ENCODE results near the gene DNPH1. TPM values are rescaled to one million over a fixed set of nuclear protein-coding genes. Genes with fewer than 3 reads are reported as not detected.

DNPH1 gene, protein sequence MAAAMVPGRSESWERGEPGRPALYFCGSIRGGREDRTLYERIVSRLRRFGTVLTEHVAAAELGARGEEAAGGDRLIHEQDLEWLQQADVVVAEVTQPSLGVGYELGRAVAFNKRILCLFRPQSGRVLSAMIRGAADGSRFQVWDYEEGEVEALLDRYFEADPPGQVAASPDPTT
- 10 to 100 TPM; 18.1 to 70.6 TPM for total RNA-seq
- polyA plus RNA-seq (ENCODE audit: insufficient read length in 2 of 2), result 10 to 100 TPM; 63.9 to 70.1 TPM
- long read RNA-seq, donor 1, transcript DNPH1-201 (4 exons, 657 nt), result major isoform, 122 of 191 reads
- long read RNA-seq, donor 1, transcript DNPH1-202 (3 exons, 796 nt), result minor isoform, 18 of 191 reads
- long read RNA-seq, donor 1, partial matches to known transcripts, result 41 of 191 reads
- long read RNA-seq, donor 1, other reads (novel, unspliced or antisense), result 6 of 191 reads
- long read RNA-seq, donor 2, transcript DNPH1-202 (3 exons, 796 nt), result minor isoform, 5 of 47 reads
- long read RNA-seq, donor 2, transcript DNPH1-201 (4 exons, 657 nt), result major isoform, 37 of 47 reads
- long read RNA-seq, donor 2, partial matches to known transcripts, result 5 of 47 reads
- long read RNA-seq, donor 2, other reads (novel, unspliced or antisense), result 0 of 47 reads
- long read RNA-seq, donor 3, transcript DNPH1-201 (4 exons, 657 nt), result major isoform, 29 of 36 reads
- long read RNA-seq, donor 3, transcript DNPH1-202 (3 exons, 796 nt), result minor isoform, 5 of 36 reads
- long read RNA-seq, donor 3, partial matches to known transcripts, result 0 of 36 reads
- long read RNA-seq, donor 3, other reads (novel, unspliced or antisense), result 0 of 36 reads
- long read RNA-seq, donor 4, transcript DNPH1-202 (3 exons, 796 nt), result minor isoform, 16 of 211 reads
- long read RNA-seq, donor 4, transcript DNPH1-201 (4 exons, 657 nt), result major isoform, 124 of 211 reads
- long read RNA-seq, donor 4, transcript DNPH1-203 (2 exons, 396 nt), result minor isoform, 5 of 211 reads
- long read RNA-seq, donor 4, partial matches to known transcripts, result 66 of 211 reads
- long read RNA-seq, donor 4, other reads (novel, unspliced or antisense), result 0 of 211 reads

DNA sequence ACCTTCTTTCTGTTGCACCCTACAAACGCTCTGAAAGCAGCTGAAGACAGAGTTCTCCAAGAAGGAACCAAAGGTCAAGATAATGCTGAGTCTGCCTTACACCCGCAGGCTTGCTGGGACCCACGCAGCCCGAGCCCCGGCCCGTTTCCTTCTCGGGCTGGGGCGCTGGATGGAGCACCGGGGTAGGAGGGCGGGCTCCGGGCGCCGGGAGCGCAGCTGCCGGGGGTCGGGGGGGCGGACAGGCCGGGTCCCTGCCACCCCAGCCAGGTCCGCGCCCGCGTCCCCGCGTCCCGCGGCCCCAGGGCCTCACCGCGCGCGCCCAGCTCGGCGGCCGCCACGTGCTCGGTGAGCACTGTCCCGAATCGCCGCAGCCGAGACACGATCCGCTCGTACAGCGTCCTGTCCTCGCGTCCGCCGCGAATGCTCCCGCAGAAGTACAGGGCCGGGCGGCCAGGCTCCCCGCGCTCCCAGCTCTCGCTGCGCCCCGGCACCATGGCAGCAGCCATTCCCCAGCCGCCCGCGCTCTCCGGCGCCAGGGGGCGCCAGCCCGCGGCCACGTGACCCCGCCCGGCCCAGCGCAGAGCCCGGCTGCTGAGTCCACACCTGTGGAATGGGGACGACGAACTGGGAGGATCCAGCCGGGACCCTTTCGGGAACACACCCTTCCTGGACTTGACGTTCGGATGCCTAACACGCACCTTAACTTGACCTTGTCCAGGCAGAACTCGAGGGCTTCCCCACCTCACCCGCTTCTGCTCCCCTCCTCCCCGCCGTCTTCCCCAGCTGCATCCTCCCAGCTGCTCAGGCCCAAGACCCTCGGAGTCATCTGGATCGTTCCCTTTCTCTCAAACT is at the start of gene DNPH1:
DNPH1 (minus strand) TSS at position 531 of the 852 bp plus-strand sequence; CDS start at position 506, 25 bp downstream.
- peak within 1 kb of the TSS; percentile 45 for H3K4me3 ChIP-seq (ENCODE audit: low read depth, low read length)
- no peaks in the 10 kb centered on the region for H3K9me3 ChIP-seq (ENCODE audit: control insufficient read depth, insufficient read depth, low read length)
- H3K36me3 ChIP-seq (ENCODE audit: control insufficient read depth, insufficient read depth, low read length), result peaks cover 15% of the 10 kb centered on the region
- H3K4me1 ChIP-seq (ENCODE audit: control insufficient read depth, insufficient read depth, low read length), result peaks cover 18% of the 10 kb centered on the region
- H3K27me3 ChIP-seq (ENCODE audit: control insufficient read depth, insufficient read depth, low read length), result peaks cover 2% of the 10 kb centered on the region
- no peak within 1 kb of the TSS for H3K27ac ChIP-seq (ENCODE audit: low read depth, low read length)
- peak; percentile 58 to 91 (median 63) for DNase-seq (ENCODE audit: low read depth in 4 of 6, low spot score in 6 of 6)
- 2% methylated on average over 82 of the region's 82 CpGs for WGBS (ENCODE audit: insufficient coverage)

DNA sequence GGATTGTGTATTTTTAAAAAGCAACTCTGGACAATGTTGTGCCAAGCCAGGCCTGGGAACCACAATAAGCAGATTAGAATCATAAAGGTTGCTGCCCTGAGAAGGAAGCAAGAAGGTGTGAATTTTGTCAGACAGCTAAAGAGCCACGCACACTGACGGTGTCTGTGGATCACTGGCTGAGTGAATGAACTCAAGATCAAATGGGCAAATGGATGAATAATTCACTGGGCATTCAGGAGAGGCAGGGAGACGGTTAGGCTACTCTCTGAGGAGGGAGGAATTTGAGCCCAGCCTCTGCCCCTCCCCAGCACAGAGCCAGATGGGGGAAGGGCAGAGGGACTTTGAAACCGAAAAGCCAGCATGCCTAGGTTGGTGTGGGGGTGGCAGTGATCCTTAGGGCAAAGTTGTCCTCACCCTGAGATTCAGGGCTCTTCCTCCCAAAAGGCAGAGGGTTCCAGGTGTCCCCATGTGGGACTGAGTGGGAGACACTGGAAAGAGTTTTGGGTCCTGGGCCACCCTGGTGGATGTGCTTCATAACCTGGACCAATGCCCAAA is 49.3 kb upstream of the DNPH1 start:
- Histone ChIP-seq H3K4me3 (ENCODE audit: low read depth, low read length) (no peak overlapping the region), H3K27ac (ENCODE audit: low read depth, low read length) (no peak overlapping the region), H3K9me3 (ENCODE audit: control insufficient read depth, insufficient read depth, low read length) (no peaks in the 10 kb centered on the region), H3K27me3 (ENCODE audit: control insufficient read depth, insufficient read depth, low read length) (peaks cover 12% of the 10 kb centered on the region), H3K36me3 (ENCODE audit: control insufficient read depth, insufficient read depth, low read length) (peaks cover 26% of the 10 kb centered on the region), H3K4me1 (ENCODE audit: control insufficient read depth, insufficient read depth, low read length) (peaks cover 22% of the 10 kb centered on the region)
- 0% methylated on average over 1 of the region's 4 CpGs for WGBS (ENCODE audit: insufficient coverage)
- DNase-seq (ENCODE audit: low read depth in 4 of 6, low spot score in 6 of 6), result no peak

DNA sequence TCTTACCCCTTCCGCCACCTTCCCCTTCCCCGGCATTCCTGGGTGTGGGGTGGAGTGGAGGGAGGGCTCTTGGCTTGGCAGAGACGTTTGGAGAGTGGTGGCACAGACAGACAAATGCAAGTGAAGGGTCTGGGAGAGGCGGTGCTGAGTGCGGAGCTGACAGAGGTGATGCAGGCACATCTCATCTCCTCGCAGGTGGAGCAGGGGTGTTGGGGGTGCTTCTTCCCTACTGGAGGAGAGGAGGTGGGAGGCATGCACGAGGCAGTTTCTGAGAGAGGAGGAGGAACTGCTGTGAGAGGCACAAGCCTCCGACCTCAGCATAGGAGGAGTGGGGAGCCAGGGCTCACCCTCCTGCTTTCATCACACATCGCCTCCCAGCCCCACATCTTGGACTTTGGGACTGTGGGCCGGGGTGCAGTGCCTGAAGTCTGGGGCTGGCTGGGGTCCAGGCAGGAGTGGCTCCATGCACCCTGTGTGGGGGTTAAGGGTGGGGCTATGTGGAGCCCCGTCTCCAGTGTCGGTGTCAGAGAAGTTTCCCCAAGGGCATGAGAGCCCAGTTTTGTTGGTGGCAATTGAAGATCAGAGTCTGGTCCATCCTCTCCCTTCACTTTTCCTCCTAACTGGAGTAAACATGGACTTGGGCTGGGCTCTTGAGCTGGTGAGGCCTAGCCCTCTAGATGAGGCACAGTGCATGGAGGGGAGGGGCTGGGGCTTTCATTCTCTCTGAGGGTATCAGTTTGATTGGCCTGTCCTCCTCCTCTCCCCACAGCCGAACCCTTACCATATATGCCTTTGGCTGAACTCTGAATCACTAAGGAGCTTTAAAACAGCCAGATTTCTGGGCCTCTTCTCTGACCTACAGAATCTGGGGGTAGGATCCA is 48.6 kb upstream of the DNPH1 start:
- WGBS (ENCODE audit: insufficient coverage), result 84% methylated on average over 4 of the region's 13 CpGs

DNA sequence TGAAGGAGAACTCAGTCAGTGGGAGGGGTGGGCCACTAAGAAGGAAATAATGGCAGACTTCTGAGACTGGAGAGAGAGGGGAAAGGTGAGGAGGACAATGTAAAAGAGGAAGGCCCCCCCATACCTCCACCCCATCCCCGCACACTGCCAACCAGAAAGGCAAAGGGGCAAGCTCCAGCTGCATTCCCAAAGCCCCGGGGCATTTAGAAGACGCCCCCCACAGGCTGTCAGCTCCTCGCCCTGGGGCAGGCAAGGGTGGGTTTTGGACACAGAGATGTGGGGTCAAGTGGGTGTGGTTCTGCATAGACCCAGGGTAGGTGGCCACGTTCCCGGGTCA is 48.0 kb upstream of the DNPH1 start:
- Histone ChIP-seq H3K27ac (ENCODE audit: low read depth, low read length) (no peak overlapping the region), H3K4me1 (ENCODE audit: control insufficient read depth, insufficient read depth, low read length) (peaks cover 22% of the 10 kb centered on the region), H3K36me3 (ENCODE audit: control insufficient read depth, insufficient read depth, low read length) (peaks cover 13% of the 10 kb centered on the region), H3K4me3 (ENCODE audit: low read depth, low read length) (no peak overlapping the region), H3K9me3 (ENCODE audit: control insufficient read depth, insufficient read depth, low read length) (no peaks in the 10 kb centered on the region), H3K27me3 (ENCODE audit: control insufficient read depth, insufficient read depth, low read length) (peaks cover 12% of the 10 kb centered on the region)
- no peak for DNase-seq (ENCODE audit: low read depth in 4 of 6, low spot score in 6 of 6)
- no CpG with 5 or more reads among the region's 6 CpGs for WGBS (ENCODE audit: insufficient coverage)

More for the DNA sequence above, 48.6 kb upstream of the DNPH1 start:
- Histone ChIP-seq H3K9me3 (ENCODE audit: control insufficient read depth, insufficient read depth, low read length) (no peaks in the 10 kb centered on the region), H3K36me3 (ENCODE audit: control insufficient read depth, insufficient read depth, low read length) (peaks cover 19% of the 10 kb centered on the region), H3K4me3 (ENCODE audit: low read depth, low read length) (no peak overlapping the region), H3K4me1 (ENCODE audit: control insufficient read depth, insufficient read depth, low read length) (peaks cover 22% of the 10 kb centered on the region), H3K27me3 (ENCODE audit: control insufficient read depth, insufficient read depth, low read length) (peaks cover 12% of the 10 kb centered on the region), H3K27ac (ENCODE audit: low read depth, low read length) (no peak overlapping the region)
- DNase-seq (ENCODE audit: low read depth in 4 of 6, low spot score in 6 of 6), result no peak

DNA sequence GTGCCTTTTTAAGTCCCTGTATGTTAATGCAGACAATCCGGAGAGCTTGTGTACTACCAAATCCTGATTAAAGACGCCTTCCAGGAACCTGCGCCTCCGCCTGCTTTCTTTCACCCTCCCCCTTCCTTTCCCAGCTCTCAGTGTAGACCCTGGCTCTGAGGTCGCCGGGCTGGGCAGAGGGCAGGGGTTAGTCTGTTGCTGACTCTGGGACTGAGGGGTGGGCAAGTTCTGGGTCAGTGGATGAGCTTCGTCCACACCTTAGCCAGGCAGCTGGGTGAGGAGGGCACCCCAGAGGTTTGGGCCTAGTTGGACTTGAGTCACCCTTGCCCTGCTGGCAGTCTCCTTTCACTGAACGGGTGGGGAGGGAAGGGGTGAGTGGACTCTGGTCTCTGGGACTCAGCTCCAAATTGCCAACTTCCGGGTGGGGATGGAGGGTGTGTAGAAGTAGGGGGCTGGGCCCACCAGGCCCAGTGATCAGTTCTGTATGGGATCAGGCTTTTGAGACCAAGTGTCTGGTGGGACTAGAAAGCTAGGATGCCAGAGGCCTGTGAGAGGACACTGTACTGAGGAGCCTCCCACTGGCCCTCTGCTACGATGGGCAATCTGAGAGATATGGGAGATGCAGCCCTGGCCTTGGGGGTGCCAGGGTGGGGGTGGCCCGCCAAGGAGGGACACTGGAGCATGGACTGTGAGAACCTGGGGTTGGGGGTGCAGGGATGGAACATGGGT is 47.5 kb upstream of the DNPH1 start:
- no peak overlapping the region for H3K4me3 ChIP-seq (ENCODE audit: low read depth, low read length)
- H3K4me1 ChIP-seq (ENCODE audit: control insufficient read depth, insufficient read depth, low read length), result peaks cover 22% of the 10 kb centered on the region
- peaks cover 12% of the 10 kb centered on the region for H3K27me3 ChIP-seq (ENCODE audit: control insufficient read depth, insufficient read depth, low read length)
- WGBS (ENCODE audit: insufficient coverage), result 69% methylated on average over 9 of the region's 11 CpGs
- H3K36me3 ChIP-seq (ENCODE audit: control insufficient read depth, insufficient read depth, low read length), result peaks cover 12% of the 10 kb centered on the region
- no peak for DNase-seq (ENCODE audit: low read depth in 4 of 6, low spot score in 6 of 6)
- H3K27ac ChIP-seq (ENCODE audit: low read depth, low read length), result no peak overlapping the region
- H3K9me3 ChIP-seq (ENCODE audit: control insufficient read depth, insufficient read depth, low read length), result no peaks in the 10 kb centered on the region

DNA sequence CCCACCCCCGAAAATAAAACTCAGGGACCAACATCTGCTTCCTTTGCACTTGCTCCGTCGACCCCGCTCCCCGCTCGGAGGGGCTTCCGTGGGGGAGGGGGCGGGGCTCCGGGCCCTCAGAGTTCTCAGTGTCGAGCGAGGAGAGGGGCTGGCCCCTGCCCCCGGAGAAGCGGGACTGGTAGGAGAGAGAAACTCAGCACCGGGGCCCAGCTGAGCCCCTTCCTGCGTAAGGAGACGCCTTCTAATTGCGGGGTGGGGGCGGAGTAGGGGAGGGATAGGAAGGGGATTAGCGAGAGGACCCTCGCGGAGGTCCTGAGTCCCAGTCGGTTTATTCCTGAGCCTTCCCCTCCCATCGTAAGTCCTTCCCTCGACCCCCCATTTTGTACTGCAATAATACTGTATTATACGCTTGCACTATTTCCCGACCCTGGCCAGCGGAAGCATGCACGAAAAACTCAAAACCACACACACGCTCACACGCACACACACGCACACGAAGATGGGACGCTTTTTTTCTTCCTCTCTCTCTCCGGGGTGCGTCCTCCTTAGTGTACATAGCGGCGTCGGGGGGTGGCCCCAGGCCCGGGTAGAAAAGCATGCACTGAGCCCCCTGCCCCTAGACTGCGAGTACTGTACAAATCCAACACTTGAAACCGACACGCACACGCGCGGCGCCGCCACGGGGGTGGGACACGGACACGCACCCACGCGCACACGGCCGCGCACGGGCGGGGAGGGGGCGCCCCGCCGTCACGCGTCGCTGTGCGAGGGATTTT is 46.7 kb upstream of the DNPH1 start:
- DNase-seq (ENCODE audit: low read depth in 4 of 6, low spot score in 6 of 6), result peak in 2 of 6 donors; percentile 55 to 71
- Histone ChIP-seq H3K9me3 (ENCODE audit: control insufficient read depth, insufficient read depth, low read length) (no peaks in the 10 kb centered on the region), H3K27ac (ENCODE audit: low read depth, low read length) (no peak overlapping the region), H3K4me3 (ENCODE audit: low read depth, low read length) (peak overlapping the region; percentile 34), H3K27me3 (ENCODE audit: control insufficient read depth, insufficient read depth, low read length) (peaks cover 12% of the 10 kb centered on the region), H3K4me1 (ENCODE audit: control insufficient read depth, insufficient read depth, low read length) (peaks cover 22% of the 10 kb centered on the region), H3K36me3 (ENCODE audit: control insufficient read depth, insufficient read depth, low read length) (peaks cover 14% of the 10 kb centered on the region)
- 9% methylated on average over 60 of the region's 64 CpGs for WGBS (ENCODE audit: insufficient coverage)

DNA sequence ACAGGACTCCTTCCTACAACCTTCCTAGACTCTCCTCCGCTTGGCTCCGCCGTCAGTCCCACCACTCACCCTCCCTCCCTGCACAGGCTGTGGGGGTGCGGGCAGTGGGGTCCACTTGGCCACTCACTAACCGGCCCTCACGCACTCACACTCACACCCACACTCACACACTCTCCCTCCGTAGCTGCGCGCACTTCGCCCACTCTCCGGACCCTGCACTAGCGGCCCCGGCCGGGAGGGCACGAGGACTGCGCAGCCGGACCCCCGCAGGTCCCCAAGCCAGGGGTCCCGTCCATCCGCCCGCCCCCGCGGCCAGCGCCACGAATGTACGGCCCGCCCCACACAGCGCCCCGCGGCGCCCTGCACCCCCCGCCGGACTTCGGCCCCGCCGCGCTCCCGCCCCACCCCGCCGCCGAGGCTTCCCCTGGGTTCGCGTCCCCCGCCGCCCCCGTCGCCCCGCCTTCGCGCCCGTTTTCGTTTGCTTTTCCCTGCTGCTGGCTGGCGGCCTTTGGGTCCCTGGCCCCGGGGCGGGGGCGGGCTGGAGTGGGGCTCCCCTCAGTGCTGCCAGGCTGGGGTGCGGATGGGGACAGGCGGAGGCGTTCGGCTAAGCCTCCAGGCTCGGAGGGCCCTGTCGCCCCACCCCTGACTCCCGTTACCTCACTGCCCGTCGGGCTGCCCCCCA is 45.8 kb upstream of the DNPH1 start:
- Histone ChIP-seq H3K27me3 (ENCODE audit: control insufficient read depth, insufficient read depth, low read length) (peaks cover 12% of the 10 kb centered on the region), H3K9me3 (ENCODE audit: control insufficient read depth, insufficient read depth, low read length) (no peaks in the 10 kb centered on the region), H3K27ac (ENCODE audit: low read depth, low read length) (no peak overlapping the region), H3K36me3 (ENCODE audit: control insufficient read depth, insufficient read depth, low read length) (peaks cover 21% of the 10 kb centered on the region), H3K4me1 (ENCODE audit: control insufficient read depth, insufficient read depth, low read length) (peaks cover 30% of the 10 kb centered on the region), H3K4me3 (ENCODE audit: low read depth, low read length) (peak overlapping the region; percentile 34)
- 1% methylated on average over 65 of the region's 65 CpGs for WGBS (ENCODE audit: insufficient coverage)
- peak in 2 of 6 donors; percentile 8 to 39 for DNase-seq (ENCODE audit: low read depth in 4 of 6, low spot score in 6 of 6)

Measured in spinal cord (tissue), 10 donors.